Right ventricle myocardium superior (tissue), 1 donor: Measurements from ENCODE around the gene DMGDH. TPM values are rescaled to one million over a fixed set of nuclear protein-coding genes. Genes with fewer than 3 reads are reported as not detected.
A peak's percentile ranks its signal among the peaks of the same experiment; 100 is the strongest.

Source experiments
- ATAC-seq: fragments of 200-7000 bp; cut with Tn5 transposase; one replicate; pipeline ENCODE4 v1.9.1; 2020; ENCODE audit warnings: mild to moderate bottlenecking; ENCODE audit not compliant: poor library complexity
- DNase-seq: peaks from one replicate; pipeline ENCODE4 v3.0.0-alpha.2; 2020
- intact Hi-C: fragments of 100-400 bp; cut with DNase I; formaldehyde crosslinking; loops from one replicate; pipeline ENCODE4 v1.11.2; 2022
- long read RNA-seq: library from polyadenylated mRNA; unstranded; transcript quantifications from one replicate; pipeline ENCODE4 v2.0.0, GENCODE V29; 2021
- total RNA-seq: library from RNA; stranded (reverse); fragmentation: NEBNext Ultra II Directional; extraction: Animal tissue kit (Norgen Biotek cat#: 25700); gene quantifications from one replicate; pipeline ENCODE4 v1.2.1, GENCODE V29; 2021
- donor health status: DM: no; HTN: yes; CAD: no; lungs with severe emphysema.

DMGDH gene
- 2.2 TPM for total RNA-seq
- long read RNA-seq, transcript DMGDH-201 (16 exons, 3,106 nt): major isoform, 5 of 9 reads
- long read RNA-seq, partial matches to known transcripts: 0 of 9 reads
- long read RNA-seq, other reads (novel, unspliced or antisense): 4 of 9 reads

- peak; percentile 61 for DNase-seq
- ATAC-seq: peak; percentile 93
- intact Hi-C loops: no loop called here
These were observed at the start of gene DMGDH, which contains the start of gene BHMT2 for GRCh38 chr5:79069488-79070349. DMGDH (minus strand) TSS chr5:79069674; CDS start chr5:79069620, 54 bp downstream. BHMT2 (plus strand) TSS chr5:79069767; CDS start chr5:79069783, 16 bp downstream.

DNA sequence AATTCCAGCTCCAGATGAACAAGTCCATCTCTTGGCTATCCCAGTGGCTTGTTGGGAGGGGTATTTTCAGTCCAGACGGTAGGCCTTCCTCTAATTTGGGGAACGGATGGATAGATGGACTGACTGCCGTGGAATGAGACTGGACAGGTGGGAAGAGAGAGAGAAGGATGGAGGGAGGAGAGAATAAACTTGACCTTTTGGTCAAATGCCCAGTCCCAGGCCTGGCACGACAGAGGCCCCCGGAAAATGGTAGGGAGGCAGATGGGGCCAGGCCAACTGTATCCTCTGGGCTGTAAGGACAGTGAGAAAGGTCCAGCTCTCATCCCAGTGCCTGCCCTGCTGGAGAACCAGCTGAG lies 43.2 kb upstream of the DMGDH start:
- DNase-seq: no peak
- no peak for ATAC-seq
- intact Hi-C loops: no loop called here

GRCh38 chr5:79111960-79112702 lies 42.7 kb upstream of the DMGDH start:
- DNase-seq: no peak
- intact Hi-C loops: no loop called here
- ATAC-seq: peak; percentile 59

DNA sequence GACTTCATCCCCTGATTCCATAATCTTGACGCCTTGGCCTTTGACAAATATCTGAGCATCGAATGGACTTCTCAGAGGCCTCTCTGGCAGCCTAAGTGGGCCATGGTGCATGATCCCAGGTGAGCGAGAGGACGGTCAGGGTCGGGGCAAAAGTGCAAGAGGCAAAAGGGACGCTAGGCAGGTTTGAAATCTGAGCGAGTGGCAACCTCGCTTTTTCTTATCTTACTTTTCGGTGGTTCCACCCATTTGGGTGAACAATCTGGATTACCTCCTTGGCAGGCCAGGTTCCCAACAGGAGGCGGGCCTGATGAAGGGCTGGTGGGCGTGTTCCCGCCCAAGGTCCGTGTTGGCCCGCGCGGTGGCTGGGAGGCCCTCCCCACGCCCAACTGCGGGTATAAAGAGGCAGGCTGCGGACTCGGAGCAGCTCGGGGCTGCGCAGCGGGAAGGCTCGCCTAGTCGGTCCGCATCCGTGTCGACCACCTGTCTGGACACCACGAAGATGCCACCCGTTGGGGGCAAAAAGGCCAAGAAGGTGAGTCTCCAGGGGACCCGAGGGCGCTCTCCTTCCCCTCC lies 42.0 kb upstream of the DMGDH start, which contains the start of gene BHMT:
Gene BHMT (plus strand): TSS at position 423 of the 573 bp plus-strand sequence. CDS start 77 bp downstream, at position 500.
- intact Hi-C loops: no loop called here
- DNase-seq: no peak
- peak; percentile 50 for ATAC-seq

- ATAC-seq (peak; percentile 62), DNase-seq (peak; percentile 58)
- intact Hi-C loops: loop anchor here (5.0 kb wide), 1 partner anchor 83 kb away; no protein-coding TSS in a partner anchor
These were observed 40.3 kb upstream of the DMGDH start for GRCh38 chr5:79109527-79110492.

GRCh38 chr5:79108792-79109191 lies 39.3 kb upstream of the DMGDH start:
- ATAC-seq (no peak), DNase-seq (no peak)
- intact Hi-C loops: loop anchor here (5.0 kb wide), 1 partner anchor 81 kb away; no protein-coding TSS in a partner anchor

DNA sequence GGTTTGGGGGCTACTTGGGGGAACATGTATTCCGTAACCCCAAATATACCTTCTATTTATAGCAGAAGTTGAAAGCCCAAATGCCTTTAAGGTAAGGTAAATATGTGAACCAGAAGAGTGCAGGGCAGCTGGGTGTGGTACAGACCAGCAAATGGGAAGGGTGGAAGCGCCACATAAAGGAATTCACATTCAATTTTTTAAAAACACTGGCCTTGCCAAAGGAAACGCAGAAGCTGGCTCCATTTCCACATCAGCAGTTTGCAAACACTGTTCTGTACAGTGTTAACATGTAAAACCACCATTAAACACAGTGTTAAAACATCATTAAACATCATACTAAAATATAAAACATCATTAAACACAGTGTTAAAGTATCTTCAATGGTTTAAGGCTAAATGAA lies 38.6 kb upstream of the DMGDH start:
- intact Hi-C loops: loop anchor here (5.0 kb wide), 1 partner anchor 81 kb away; no protein-coding TSS in a partner anchor
- no peak for DNase-seq
- ATAC-seq: no peak

DNA sequence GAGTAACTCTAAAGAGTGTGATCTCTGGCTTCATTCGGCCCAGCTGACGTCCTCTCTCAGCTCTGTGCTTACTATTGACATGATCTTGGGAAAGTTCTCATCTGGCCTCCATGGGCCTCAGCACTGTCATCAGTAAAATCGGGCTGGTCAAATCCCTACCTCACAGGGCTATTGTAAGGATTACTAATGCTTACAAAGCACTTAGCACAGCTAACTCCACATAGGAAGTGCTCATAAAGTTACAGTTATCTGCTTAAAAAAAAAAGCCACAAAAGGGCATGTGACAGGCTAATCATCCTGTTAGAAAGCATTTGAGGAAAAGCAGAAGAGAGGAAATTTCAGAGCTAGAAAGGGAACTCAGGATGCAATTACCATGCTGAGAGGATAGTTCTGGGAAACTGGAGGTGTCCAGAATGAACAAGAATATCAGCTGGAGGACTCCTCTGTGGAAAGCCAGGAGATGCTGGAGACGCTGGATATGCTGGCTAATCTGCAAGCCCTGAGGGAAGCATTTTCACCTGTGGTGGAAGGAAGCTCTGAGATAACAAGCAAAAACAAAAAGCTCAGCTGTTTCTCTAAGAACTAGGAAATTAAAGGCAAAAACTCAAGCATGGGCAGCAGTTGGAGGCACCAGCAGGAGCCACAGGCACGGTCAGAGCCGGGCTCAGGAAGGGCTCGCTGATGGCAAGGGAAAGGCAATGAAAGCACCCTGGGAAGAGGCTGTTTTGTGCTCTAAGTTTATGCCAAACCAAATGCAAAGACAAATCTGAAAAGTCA lies 37.7 kb upstream of the DMGDH start:
- ATAC-seq (peak; percentile 48), DNase-seq (no peak)
- intact Hi-C loops: loop anchor here (5.0 kb wide), 1 partner anchor 80 kb away; no protein-coding TSS in a partner anchor

- no peak for ATAC-seq
- intact Hi-C loops: loop anchor here (5.0 kb wide), 1 partner anchor 79 kb away; no protein-coding TSS in a partner anchor
- no peak for DNase-seq
These were observed 36.4 kb upstream of the DMGDH start for GRCh38 chr5:79105868-79106267.

DNA sequence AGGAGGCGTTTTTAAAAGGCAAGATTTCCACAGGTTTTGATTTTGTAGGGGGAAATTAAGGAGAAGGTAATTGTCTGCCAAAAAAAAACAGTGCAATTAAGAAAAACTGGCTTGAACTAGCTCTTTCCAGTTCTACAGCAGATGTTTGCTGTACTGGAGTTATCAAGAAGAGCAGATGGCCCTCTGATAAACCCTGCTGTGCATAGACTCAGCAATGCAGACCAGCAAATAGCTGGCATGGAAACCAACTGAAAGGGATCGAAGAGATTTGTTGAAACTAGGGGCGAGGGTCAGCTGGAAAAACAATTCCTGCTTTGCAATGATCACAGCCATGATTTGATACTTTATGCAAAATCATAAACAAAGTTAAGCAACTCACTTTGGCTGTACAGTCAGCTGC lies 24.3 kb upstream of the DMGDH start:
- intact Hi-C loops: no loop called here
- ATAC-seq (no peak), DNase-seq (no peak)

DNA sequence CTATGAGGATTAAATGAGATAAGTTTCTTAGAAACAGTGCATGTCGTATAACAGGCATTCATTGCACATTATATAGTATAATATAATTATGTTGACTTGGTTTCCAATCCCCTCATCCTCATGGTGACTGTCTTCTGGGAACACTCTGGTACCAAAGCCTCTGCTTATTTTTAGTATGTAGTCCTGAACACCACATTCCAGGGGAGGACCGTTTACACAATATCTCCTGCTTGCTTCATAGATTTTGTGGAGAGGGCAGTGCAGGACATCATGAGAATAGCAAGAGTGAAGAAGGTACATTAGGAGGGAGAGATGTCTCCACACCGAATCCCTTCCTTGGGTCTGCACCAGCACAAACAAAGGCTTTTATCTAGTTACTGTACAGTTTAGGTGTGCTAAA lies 21.6 kb upstream of the DMGDH start:
- DNase-seq (no peak), ATAC-seq (peak; percentile 94)
- intact Hi-C loops: no loop called here

DNA sequence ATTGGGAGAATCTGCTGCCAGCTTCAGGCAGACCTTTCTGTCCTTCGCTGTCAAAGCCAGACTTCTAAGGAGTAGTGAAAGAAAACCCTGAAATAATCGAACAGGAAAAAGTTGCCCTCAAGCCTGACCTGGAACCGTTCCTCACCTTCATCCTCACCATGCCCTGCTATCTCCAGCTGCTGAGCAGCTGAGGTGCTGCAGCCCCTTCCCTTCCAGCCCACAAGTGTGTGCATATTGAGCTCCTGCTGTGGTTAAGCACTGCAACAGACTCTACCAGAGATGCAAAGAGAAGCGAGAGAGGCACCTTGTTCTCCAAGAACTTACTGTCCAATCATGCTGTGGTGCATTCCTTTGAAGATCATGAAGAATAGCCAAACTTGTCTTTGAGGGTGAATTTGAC lies 19.0 kb upstream of the DMGDH start:
- intact Hi-C loops: no loop called here
- ATAC-seq: no peak
- no peak for DNase-seq

DNA sequence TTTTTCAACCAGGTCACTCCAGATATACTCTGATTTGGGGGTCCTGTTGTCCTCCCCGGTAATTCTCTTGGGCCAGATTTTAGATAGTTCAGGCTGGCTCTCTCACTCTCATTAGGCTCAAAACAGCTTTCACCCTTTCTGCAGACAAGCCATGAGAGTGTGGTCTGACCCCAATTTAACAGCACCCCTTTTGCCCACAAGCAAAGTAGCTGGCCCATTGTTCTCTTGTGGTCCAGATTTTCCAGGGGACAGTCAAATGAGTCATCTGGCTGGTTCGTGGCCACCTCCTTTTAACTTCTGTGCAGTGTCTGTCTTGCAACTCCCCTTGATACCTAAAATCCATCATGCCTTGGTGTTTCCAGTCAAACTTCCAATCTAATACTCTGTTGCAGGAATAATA lies 16.6 kb upstream of the DMGDH start:
- intact Hi-C loops: no loop called here
- ATAC-seq: no peak
- DNase-seq: no peak

GRCh38 chr5:79081779-79082178 lies 12.3 kb upstream of the DMGDH start:
- intact Hi-C loops: no loop called here
- ATAC-seq (no peak), DNase-seq (no peak)

- intact Hi-C loops: no loop called here
- DNase-seq (no peak), ATAC-seq (no peak)
These were observed 11.3 kb upstream of the DMGDH start for GRCh38 chr5:79080804-79081203.

DNA sequence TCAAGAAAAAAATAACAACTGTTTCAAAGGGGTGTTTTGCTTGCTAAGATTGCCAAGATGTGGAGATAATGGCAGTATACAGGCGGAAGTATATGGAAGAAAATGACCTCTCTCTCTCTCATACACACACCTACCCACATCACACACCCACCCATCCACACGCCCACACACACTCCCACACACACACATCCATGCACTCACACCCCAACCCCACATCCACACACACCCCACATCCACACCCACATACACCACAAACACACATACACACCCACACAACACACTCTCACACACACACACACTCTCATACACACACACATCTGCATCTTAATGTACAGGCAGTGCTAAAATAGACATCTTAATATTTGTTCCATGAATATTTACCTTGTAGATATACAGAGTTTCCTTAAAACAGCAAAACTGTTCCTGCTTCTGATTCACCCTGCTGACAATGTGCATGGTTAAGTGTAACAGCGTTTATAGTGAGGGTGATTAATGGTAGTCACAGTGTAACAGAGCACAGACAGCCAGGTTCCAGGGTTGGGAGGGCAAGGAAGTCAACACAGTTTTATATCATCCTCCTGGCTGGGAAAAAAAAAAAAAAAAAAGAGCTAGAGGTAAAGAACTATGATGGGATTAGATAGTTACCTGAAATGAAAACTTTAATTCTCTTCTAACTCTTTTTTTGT lies 8.3 kb upstream of the DMGDH start:
- no peak for DNase-seq
- ATAC-seq: no peak
- intact Hi-C loops: no loop called here

GRCh38 chr5:79076819-79077218 lies 7.3 kb upstream of the DMGDH start:
- intact Hi-C loops: no loop called here
- no peak for DNase-seq
- no peak for ATAC-seq
